HT-29 (cell line): ENCODE measurements around the gene CRIP1. TPM values are rescaled to one million over a fixed set of nuclear protein-coding genes. Genes with fewer than 3 reads are reported as not detected.

ENCODE experiments used
- DNase-seq: peaks from one replicate; pipeline ENCODE4 v3.0.0-alpha.2; 2015; ENCODE audit warnings: low spot score
- total RNA-seq: library from RNA; depleted of rRNA; stranded (reverse); fragments of >200 nt; shearing (Covaris generic); gene quantifications from 2 replicates; pipeline ENCODE4 v1.2.3, GENCODE V29; 2014

Gene CRIP1
- total RNA-seq, 1 experiment from 2014 or later, result 791 TPM

DNA sequence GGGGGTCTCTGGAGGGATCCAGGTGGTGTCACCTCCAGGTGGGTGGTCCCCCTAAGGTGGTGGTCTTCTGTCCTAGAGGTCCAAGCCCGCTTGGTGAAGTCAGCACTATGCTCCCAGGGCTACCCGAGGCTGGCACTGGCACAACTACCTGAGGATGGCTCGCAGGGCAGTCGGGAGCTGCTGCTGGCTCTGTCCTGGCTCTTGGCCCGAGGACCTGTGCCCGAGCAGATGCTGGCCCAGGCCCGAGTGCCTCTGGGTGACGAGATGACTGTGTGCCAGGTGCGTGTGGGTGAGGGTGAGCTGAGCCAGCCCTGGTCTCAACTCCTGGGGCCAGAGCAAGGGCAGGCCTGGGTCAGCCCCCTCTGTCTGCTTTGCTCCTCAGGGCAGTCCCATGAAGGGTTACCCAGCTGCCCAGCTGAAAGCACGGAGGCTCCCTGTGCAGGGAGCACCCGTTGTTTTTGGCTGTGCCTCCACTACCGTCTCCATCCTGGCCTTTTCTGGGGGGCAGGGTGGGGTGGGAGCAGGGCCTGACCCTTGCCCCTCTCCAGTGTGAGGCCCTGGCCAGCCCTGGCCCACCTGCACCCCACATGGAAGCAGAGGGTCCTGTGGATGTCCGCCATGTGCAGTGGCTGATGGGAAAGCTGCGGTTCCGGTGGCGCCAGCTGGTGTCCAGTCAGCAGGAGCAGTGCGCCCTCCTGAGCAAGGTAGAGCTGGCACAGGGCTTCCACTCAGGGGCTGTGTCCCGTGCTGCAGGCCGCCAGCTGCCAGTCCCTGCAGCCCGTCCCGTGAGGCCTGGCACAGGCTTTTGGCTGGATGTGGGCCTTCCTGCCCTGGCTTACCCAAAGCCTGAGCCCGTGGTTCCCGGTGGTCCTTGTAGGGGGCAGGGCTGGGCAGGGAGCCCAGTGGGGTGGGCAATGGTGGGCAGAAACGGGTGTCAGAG, 5.6 kb downstream of the CRIP1 start:
- no peak for DNase-seq

DNA sequence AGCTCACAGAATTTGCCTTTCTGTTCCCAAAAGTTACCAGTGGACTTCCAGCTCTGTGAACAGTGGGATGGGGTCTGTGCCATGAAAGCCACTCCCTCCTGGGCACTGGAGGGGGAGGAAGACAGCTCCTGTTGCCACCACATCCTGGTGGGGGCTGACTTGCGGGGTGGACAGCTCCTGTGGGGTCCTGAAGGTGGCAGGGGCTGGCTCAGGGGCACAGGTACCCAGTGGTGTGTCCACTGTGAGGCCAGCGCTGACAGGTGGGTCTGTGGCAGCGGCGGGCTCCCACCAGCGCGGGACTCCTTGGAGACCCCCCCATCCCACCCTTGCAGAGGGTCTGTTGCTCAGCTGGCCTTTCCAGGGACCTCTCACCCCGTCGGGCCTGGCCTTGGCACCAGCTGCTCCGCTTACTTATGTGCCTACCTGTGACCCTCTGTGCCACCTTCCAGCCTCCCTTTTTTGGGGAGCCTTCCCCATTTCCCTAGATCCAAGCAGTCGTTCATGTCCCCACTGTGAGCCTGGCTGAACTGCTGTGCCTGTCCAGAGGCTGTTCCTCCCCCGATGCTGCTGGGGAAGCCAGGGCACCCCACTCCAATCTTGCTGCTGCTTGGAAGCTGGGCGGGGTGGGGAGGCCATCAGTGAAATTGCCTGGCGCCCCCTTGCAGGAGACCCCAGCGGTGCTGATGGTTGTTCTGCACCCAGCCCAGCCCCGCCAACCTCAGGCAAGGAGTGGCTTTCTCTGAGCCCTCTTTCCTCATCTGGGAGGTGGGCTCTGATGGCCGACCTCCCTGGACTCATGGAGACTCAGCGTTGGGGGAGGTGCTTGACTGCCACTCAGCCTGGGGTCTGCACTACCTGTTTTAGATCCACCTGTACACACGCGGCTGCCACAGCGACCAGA, 6.5 kb downstream of the CRIP1 start:
- DNase-seq, result no peak

DNA sequence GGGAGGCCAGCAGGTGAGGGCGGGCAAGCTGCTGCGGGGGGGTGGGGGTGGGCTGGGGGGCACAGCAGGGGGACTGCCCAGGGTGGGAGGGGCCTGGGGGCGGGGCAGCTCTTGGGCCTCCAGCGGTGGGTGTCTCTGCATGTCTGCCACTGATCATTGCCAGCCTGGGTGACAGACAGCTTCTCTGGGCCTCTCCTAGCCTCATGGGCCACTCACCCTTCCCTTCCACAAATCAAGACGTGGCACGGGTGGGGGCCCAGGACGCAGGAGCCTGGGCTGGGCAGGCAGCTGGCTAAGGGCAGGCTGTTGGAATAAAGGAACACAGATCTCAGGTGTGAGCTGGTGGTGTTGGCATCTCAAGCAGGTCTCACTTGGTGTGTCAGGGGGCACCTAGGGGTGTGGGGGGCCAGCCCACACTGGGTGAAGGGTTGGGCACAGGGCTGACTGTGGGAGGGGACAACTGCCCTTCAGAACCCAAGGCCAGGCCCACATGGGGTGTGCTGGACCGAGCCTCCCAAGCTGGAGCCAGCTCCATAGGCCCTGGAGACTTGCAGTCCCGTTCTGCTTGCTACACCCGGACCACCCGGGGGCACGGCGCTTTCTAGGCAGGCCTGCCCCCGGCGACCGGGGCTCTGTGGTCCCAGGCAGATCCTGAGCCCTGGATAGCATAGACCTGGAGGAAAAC, 7.4 kb downstream of the CRIP1 start:
- DNase-seq, result no peak

GRCh38 chr14:105494606-105494929, 7.9 kb downstream of the CRIP1 start:
- no peak for DNase-seq

DNA sequence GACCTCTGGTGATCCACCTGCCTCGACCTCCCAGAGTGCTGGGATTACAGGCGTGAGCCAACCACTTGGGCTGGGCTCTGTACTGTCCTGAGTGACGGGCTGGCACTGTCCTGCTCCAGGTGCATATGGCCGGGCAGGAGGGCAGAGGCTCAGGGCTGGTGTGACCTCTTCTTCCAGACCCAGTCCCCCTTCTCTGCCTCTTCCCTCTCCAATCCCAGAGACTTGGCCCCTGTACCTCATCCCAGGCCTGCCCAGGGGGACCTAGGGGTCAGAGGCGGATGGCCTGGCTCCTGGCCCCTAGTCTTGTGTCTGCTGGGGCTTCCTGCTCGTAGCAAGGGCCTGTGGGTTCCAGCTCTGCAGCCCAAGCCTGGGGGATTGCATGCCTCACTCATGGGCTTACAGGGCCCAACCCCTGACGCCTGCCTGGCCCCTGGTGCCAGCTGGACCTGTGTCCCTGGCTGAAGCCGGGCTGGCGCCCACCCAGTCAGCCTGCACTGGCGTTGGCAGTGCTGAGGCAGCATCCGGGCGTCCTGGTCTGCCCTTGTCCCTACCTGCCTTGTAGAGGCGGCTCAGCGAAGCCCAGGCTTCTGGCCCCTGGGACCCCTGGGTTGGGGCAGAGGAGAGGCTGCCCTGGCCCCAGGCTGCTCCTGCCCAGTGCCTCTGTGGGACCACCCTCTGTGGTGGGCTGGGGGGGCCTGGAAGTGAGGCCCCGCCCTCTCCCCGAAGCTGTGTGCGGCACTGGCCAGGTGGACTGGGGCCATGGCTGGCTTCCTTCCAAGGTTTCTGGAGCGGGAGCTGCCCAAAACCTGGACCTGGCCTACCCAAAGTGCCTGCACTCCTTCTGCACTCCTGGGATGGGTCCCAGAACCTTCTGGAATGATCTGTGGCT, 8.7 kb downstream of the CRIP1 start:
- no peak for DNase-seq

DNA sequence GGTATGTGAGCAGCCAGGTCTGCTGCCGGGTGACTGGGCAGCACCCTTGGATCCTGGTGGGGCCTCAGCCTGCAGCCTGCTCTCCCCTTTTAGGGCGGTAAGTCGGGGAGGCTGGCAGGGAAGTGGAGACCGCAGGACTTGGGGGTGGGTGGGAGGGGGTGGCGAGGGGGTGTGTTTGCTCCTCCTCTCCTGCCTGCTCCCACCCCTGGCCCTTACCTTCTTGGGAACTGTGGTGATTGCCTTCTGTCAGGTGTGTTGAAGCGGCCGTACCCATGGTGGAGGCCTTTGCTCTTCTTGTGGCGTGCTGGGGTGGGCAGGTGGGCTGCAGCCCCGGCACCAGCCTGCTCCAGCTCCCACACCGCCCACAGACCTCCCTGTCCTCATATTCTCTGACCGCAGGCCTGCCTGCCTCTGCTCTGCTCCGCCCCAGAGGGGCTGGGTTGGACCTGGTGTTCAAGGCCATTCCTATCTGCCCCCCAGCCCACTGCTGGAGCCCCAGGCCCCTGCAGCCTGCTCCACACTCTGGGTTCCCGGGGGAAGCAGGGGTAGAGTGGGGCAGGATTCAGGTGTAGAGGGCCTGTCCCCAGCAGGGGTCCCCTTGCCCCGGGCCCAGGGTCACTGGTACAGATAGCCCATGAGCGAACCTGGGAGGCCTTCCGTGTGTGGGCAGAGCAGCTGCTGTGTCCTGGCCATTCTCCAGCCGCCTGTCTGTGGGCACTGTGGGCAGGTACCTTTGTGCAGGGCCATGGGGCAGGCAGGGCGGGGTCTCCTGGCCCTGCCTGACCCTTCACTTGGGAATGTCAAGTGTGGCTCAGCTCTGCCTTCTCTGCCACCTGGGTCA, 9.5 kb downstream of the CRIP1 start:
- DNase-seq, result no peak

- DNase-seq, result no peak
Observed at GRCh38 chr14:105496831-105497591, 10.3 kb downstream of the CRIP1 start.

GRCh38 chr14:105497671-105498429, 11.2 kb downstream of the CRIP1 start:
- no peak for DNase-seq

- no peak for DNase-seq
Observed at GRCh38 chr14:105498430-105499255, 12.0 kb downstream of the CRIP1 start.

- no peak for DNase-seq
Observed at GRCh38 chr14:105499256-105500035, 12.8 kb downstream of the CRIP1 start.

GRCh38 chr14:105500036-105500725, 13.5 kb downstream of the CRIP1 start:
- no peak for DNase-seq

GRCh38 chr14:105500726-105501101, 14.0 kb downstream of the CRIP1 start:
- no peak for DNase-seq

- DNase-seq, result no peak
Observed at GRCh38 chr14:105501504-105502291, 15.0 kb downstream of the CRIP1 start.

GRCh38 chr14:105502446-105503295, 16.0 kb downstream of the CRIP1 start:
- no peak for DNase-seq

GRCh38 chr14:105503296-105503640, 16.6 kb downstream of the CRIP1 start:
- DNase-seq, result no peak
